HL-60 (cell line): ENCODE measurements around the gene NSFL1C.

Source experiments
- CTCF ChIP-seq: IDR thresholded peaks from one replicate; pipeline ENCODE4 v1.5.1; 2011; ENCODE audit warnings: low read length, control low read depth, inconsistent platforms; ENCODE audit not compliant: insufficient read depth
- GABPA ChIP-seq: IDR thresholded peaks from 2 replicates; pipeline ENCODE4 v1.6.1; 2012; ENCODE audit warnings: low read depth
- POLR2AphosphoS5 ChIP-seq: IDR thresholded peaks from 2 replicates; pipeline ENCODE4 v1.6.1; 2012; ENCODE audit warnings: low read depth
- REST ChIP-seq: IDR thresholded peaks from 2 replicates; pipeline ENCODE4 v1.6.1; 2012; ENCODE audit warnings: low read depth; ENCODE audit not compliant: insufficient replicate concordance

GRCh38 chr20:1436263-1436662, 30.4 kb downstream of the NSFL1C start:
- TF ChIP-seq CTCF (no peak), GABPA (no peak), POLR2AphosphoS5 (no peak), REST (no peak)
